Activated T-helper 2 cell treated with anti-CD3 and anti-CD28 coated beads, Interferon-gamma antibody, Interleukin-2, Interleukin-4, amounts not matched to agents 10 μg/mL and 5 μg/mL and 100 μg/mL, durations not matched to agents 14 hours and 24 hours and 36 hours (primary cell): ENCODE data around the gene PLAAT3. TPM values are rescaled to one million over a fixed set of nuclear protein-coding genes. Genes with fewer than 3 reads are reported as not detected.
"Not testable (repeated sequence)": the region's sequence is repeated elsewhere in the genome, so short reads cannot be mapped to it uniquely, and the experiment has no call there.

Experiments
- DNase-seq: peaks from one replicate; pipeline ENCODE4 v3.0.0; 2021; ENCODE audit warnings: low spot score
- H3K27ac Mint-ChIP-seq: one replicate; pipeline ENCODE4 v1.8.0; 2021; ENCODE audit warnings: mixed read lengths
- H3K27me3 Mint-ChIP-seq: one replicate; pipeline ENCODE4 v1.8.0; 2021; ENCODE audit warnings: low read depth, mixed read lengths
- H3K36me3 Mint-ChIP-seq: one replicate; pipeline ENCODE4 v1.8.0; 2021; ENCODE audit warnings: low read depth, mixed read lengths
- H3K4me1 Mint-ChIP-seq: one replicate; pipeline ENCODE4 v1.8.0; 2021; ENCODE audit warnings: low read depth, mixed read lengths
- H3K4me3 Mint-ChIP-seq: one replicate; pipeline ENCODE4 v1.8.0; 2021; ENCODE audit warnings: low read depth, mild to moderate bottlenecking, moderate library complexity, mixed read lengths
- H3K9me3 Mint-ChIP-seq: one replicate; pipeline ENCODE4 v1.8.0; 2021; ENCODE audit warnings: mixed read lengths
- intact Hi-C: fragments of 100-400 bp; cut with micrococcal nuclease; formaldehyde crosslinking; loops from one replicate; pipeline ENCODE4 v1.15.1; 2023
- total RNA-seq: library from RNA; stranded (reverse); gene quantifications from 2 replicates; pipeline ENCODE4 v1.2.3, GENCODE V29; 2022

PLAAT3 gene
- total RNA-seq, 1 donor from 2014 or later = 15.2 TPM

DNA sequence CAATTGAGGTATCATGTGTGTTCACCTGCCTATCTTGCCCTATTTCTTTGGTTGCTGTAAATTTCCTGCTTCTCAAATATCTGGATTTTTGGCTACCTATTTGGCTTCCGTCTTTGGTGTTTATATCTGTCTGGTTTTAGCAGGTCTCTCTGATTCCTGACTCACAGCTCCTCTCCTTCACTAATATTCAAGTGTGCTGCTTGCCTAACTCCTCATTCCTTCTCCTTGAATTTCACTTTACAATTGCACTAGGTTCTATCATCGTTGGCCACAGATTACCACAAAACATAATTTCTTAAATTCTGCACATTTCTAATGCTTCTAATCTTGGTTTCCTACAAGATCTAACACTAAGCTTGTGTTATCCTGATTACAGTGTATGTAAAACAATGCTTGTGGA, 71.7 kb downstream of the PLAAT3 start:
- Mint-ChIP-seq H3K4me1 (peaks cover 11% of the 10 kb centered on the region), H3K36me3 (peaks cover 49% of the 10 kb centered on the region)
- H3K4me3 Mint-ChIP-seq, intact Hi-C loops, H3K27me3 Mint-ChIP-seq, H3K27ac Mint-ChIP-seq, DNase-seq, H3K9me3 Mint-ChIP-seq: not testable (repeated sequence)

DNA sequence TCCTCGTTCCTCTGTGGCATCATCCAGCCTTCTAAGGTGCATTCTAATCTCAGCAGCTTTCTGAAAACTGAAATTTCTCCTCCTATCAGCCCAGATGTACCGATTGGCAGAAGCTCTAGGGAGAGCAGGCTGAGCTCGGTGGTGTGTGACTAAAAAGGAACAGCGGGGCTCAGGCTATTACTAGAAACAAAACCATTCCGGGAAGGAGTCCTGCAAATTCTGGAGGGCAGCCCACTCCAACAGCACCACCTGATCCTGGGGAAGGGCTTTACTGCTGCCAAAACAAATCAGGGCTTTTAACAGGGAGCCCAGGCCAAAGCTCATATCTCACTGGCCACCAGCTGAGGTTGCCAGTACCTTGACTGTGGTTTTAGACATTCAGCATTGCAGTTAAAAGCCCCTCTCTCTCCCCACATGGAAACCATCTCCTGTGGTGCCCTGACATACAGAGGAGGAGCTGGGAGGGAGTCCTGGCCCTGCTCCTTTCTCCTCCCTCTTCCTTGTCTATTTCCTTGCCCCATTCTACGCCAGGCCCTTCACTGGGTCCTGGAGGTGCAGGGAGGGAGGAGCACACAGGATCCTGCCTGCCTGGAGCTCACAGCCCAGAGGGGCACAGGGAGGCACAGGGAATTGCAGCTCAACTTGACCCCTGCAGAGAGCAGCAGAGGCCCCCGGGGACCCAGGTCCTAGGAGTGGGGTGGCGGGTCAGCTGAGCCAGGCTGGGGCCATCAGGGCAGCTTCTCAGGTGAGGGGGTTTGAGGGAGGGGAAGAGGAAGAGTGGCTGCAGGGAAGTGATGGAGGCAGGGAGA, 76.7 kb downstream of the PLAAT3 start:
- intact Hi-C loops = loop anchor here (2.0 to 10.0 kb wide), 5 partner anchors 47 to 135 kb away; partner anchors contain the start of genes ATL3, PLAAT3 and PLAAT5
- DNase-seq = no peak
- Mint-ChIP-seq H3K27me3 (peaks cover 2% of the 10 kb centered on the region), H3K27ac (peak overlapping the region; percentile 74), H3K4me3 (peak overlapping the region; percentile 80), H3K9me3 (no peaks in the 10 kb centered on the region), H3K4me1 (peaks cover 58% of the 10 kb centered on the region), H3K36me3 (peaks cover 9% of the 10 kb centered on the region)

DNA sequence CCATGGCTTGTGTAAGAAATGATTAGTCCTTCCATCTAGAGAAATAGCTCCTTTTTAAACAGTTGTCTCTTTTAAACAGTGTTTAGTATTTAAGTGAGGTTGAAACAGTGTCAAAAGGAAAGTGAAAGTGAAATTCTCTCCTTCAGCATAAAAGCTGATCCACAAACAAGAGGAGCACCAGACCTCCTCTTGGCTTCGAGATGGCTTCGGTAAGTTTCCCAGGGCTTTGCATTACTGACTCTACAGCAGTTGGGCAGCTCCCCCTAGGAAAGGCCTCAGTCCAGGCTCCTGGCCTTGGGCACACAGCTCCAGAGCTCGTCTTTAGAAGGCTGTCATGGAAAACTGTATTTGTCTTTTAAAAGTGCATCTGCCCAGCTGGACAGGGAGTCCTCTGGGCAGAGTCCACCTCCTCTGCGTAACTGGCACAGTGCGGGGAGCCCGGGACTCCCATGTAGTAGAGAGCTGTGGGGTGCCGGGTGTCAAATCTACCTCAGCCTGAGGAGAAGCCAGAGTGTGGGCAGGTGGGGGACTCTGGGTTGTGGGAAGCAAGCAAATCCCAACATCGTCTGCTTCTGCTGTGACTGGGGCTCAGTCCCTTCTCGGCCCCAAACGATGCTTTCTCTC, 77.5 kb downstream of the PLAAT3 start, which contains the start of gene PLAAT4:
TSS of gene PLAAT4 (plus strand) at position 140 of the 624 bp plus-strand sequence. CDS start at position 201, 61 bp downstream.
- intact Hi-C loops = loop anchor here (1.0 to 10.0 kb wide), 6 partner anchors 28 to 136 kb away; partner anchors contain the start of genes ATL3, PLAAT3 and PLAAT5
- H3K4me1 Mint-ChIP-seq = peaks cover 62% of the 10 kb centered on the region

DNA sequence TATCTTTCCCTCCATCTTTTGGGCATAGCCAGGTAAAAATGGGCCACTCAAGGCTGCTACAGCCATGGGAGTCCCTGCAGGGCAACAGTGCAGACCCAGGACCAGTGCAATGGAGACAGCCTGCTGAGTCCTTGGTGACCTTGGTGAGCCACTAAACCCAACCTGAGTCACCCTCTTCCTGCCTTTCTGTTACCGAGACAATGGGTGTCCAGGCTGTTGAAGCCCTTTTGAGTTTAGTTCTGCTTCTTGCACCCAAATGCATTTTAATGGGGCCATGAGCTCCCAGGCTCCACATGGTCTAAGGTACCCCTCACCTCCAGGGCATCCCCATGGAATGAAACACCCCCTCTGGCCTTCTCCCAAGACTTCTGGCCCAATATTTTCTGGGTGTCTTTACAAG, 78.5 kb downstream of the PLAAT3 start:
- intact Hi-C loops = loop anchor here (1.0 to 10.0 kb wide), 7 partner anchors 29 to 137 kb away; partner anchors contain the start of genes ATL3, PLAAT3 and PLAAT5
- Mint-ChIP-seq H3K36me3 (peaks cover 5% of the 10 kb centered on the region), H3K27ac (peak overlapping the region; percentile 74), H3K27me3 (no peaks in the 10 kb centered on the region), H3K9me3 (no peaks in the 10 kb centered on the region), H3K4me3 (peak overlapping the region; percentile 80), H3K4me1 (peaks cover 69% of the 10 kb centered on the region)
- DNase-seq = peak; percentile 34

More for the DNA sequence above, 77.5 kb downstream of the PLAAT3 start, which contains the start of gene PLAAT4:
- DNase-seq = peak; percentile 32
- H3K27me3 Mint-ChIP-seq = no peaks in the 10 kb centered on the region
- peaks cover 5% of the 10 kb centered on the region for H3K36me3 Mint-ChIP-seq
- peak within 1 kb of the TSS; percentile 80 for H3K4me3 Mint-ChIP-seq
- no peaks in the 10 kb centered on the region for H3K9me3 Mint-ChIP-seq
- H3K27ac Mint-ChIP-seq = peak within 1 kb of the TSS; percentile 74

DNA sequence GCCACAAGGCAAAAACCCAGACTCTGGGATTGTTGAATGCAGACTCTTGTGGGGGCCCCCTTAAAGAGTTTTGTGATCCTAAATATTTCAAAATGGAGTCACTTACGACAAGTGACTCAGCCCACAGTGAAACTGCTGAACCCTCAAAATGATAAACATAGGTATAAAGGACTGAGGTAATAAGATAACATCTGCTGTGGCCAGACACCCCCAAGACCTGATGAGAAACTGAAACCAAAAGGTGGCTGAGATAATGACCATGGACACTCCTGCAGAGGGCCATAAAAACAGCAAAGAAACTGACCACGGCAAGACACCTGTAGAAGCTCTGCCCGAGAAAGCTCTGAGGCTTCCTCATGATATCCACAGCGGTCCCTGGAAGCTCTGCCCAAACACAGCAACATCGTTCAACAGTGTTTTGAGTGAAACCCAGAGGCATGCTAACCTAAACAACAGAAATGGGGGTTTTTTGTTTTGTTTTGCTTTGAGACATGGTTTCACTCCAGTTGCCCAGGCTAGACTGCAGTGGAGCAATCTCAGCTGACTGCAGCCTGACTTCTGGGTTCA, 79.3 kb downstream of the PLAAT3 start:
- Mint-ChIP-seq H3K36me3 (peaks cover 5% of the 10 kb centered on the region), H3K9me3 (no peaks in the 10 kb centered on the region)
- intact Hi-C loops = loop anchor here (1.0 to 10.0 kb wide), 5 partner anchors 32 to 137 kb away; partner anchors contain the start of genes ATL3 and PLAAT3

DNA sequence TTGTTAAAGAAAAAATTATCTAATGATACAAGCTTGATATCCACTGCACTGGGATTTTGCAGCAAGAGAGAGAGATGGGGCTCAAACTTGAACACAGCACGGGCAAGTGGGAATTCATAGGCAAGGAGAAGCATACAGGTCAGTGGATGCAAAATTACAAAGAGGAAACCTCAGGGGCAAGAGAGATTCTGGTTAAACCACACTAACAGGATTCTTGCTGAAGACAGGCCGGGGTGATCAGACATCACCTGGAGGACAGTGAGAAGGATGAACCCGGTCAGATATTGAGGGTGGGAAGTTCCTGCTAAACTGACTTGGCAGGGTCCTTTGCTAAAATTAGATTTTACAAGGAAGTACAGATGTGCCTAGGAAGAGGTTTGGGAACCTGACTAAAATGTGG, 80.2 kb downstream of the PLAAT3 start:
- no peak for DNase-seq
- no peaks in the 10 kb centered on the region for H3K27me3 Mint-ChIP-seq
- H3K4me3 Mint-ChIP-seq = no peak overlapping the region
- peaks cover 80% of the 10 kb centered on the region for H3K4me1 Mint-ChIP-seq
- H3K27ac Mint-ChIP-seq = no peak overlapping the region
- intact Hi-C loops = loop anchor here (10.0 kb wide), 1 partner anchor 101 kb away; no protein-coding TSS in a partner anchor
- H3K9me3 Mint-ChIP-seq = no peaks in the 10 kb centered on the region
- peaks cover 4% of the 10 kb centered on the region for H3K36me3 Mint-ChIP-seq

More for the DNA sequence above, 79.3 kb downstream of the PLAAT3 start:
- peak overlapping the region; percentile 74 for H3K27ac Mint-ChIP-seq
- H3K4me1 Mint-ChIP-seq = peaks cover 72% of the 10 kb centered on the region
- no peaks in the 10 kb centered on the region for H3K27me3 Mint-ChIP-seq
- no peak overlapping the region for H3K4me3 Mint-ChIP-seq
- peak; percentile 16 for DNase-seq

DNA sequence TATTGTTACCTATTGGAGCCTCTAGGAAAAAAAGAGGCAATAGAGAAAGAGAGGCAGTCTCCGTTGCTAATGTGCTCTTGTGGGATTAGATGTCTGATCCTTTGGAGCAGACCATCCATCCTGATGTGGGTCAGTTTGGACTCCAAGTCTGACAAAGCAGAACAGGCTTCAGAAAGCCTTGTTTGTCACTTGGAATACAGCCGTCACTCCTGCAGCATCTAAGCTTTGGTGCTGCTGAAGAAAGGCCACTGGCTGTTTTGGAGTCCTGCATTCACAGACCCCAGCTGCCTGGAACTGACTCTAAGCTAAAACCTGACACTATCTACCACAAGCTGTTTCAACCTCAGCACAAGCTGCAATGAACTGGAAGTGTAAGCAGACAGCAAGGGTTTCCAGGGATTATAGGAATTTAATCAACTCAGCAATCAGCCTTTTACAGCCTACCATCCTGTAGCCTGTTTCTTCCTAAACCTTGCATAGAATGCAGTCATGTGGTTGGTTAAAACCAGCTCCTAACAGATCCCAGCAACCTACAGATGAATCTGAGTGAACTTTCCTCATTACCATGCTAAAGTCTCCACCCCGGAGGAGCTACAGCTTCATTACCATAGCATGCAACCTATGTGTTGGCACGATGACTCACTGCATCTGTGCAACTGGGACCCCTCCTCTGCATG, 81.3 kb downstream of the PLAAT3 start:
- Mint-ChIP-seq H3K36me3 (no peaks in the 10 kb centered on the region), H3K9me3 (no peaks in the 10 kb centered on the region), H3K4me3 (no peak overlapping the region), H3K27me3 (no peaks in the 10 kb centered on the region), H3K4me1 (peaks cover 79% of the 10 kb centered on the region), H3K27ac (no peak overlapping the region)
- no peak for DNase-seq
- intact Hi-C loops = loop anchor here (10.0 kb wide), 1 partner anchor 102 kb away; no protein-coding TSS in a partner anchor

DNA sequence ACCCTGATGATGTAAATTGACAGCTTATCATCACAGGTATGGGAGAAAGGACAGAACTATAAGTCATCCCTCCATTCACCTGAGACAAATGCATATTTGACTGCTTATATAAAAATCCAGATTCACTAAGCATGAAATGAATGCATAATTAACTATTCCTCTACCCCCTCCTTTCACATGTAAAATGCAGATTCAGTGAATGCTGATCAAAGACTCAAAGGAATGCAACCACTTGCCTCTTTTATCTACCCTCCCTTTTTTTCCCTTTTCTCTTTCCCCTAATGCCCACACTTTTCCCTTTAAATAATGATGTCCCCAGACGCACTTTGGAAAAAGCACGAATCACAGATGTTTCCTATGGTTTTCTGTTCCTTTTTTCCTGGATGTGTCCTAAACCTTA, 82.1 kb downstream of the PLAAT3 start:
- H3K36me3 Mint-ChIP-seq = no peaks in the 10 kb centered on the region
- no peaks in the 10 kb centered on the region for H3K9me3 Mint-ChIP-seq
- intact Hi-C loops = loop anchor here (10.0 kb wide), 1 partner anchor 103 kb away; no protein-coding TSS in a partner anchor
- peak overlapping the region; percentile 1 for H3K27ac Mint-ChIP-seq
- no peak for DNase-seq
- no peaks in the 10 kb centered on the region for H3K27me3 Mint-ChIP-seq
- peak overlapping the region; percentile 19 for H3K4me3 Mint-ChIP-seq
- peaks cover 71% of the 10 kb centered on the region for H3K4me1 Mint-ChIP-seq

DNA sequence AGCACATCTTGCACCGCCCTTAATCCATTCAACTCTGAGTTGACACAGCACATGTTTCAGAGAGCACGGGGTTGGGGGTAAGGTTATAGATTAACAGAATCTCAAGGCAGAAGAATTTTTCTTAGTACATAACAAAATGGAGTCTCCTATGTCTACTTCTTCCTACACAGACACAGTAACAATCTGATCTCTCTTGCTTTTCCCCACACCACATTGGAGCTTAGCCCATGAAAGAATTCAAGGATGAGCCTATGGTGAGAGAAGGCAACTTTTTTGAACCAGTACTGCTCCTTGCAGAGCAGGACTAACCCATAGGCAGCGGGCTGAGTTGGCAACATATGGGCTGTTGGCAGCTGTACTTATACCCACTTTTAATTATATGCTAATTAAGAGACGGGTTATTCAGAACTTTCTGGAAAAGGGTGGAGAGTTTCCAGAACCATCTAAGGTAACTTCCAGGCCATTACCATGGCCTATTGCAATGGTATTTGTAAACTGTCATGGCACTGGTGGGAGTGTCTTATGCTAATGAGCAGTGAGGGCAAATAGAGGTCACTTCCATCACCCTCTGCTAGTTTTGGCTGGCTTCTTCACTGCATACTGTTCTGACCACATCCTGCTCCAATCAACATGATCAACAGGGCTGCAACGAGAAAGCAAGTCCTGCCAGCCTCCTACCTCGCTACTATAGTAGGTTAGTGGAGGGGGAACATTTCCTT, 83.0 kb downstream of the PLAAT3 start:
- not testable (repeated sequence) for H3K9me3 Mint-ChIP-seq, H3K27me3 Mint-ChIP-seq, H3K36me3 Mint-ChIP-seq
- DNase-seq = peak; percentile 70
- Mint-ChIP-seq H3K4me1 (peaks cover 62% of the 10 kb centered on the region), H3K27ac (peak overlapping the region; percentile 69), H3K4me3 (peak overlapping the region; percentile 23)
- intact Hi-C loops = loop anchor here (1.0 to 10.0 kb wide), 3 partner anchors 22 to 104 kb away; no protein-coding TSS in a partner anchor

DNA sequence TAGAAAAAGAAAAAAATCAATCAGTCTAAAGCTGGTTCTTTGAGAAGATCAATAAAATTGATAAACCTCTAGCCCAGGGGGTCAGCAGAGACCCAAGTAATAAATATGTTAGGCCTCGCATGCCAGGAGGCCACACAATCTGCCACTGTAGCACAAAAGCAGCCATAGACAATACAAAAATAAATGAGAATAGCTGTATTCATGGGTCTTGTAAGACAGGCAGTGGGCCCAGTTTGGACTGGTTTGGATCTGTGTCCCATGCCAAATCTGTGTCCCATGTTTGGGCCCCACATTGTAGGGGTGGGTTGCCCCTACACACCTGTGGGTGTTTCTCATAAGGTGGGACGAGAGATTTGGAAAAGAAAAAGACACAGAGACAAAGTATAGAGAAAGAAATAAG, 84.2 kb downstream of the PLAAT3 start:
- Mint-ChIP-seq H3K36me3 (no peaks in the 10 kb centered on the region), H3K27me3 (peaks cover 1% of the 10 kb centered on the region), H3K4me3 (no peak overlapping the region), H3K27ac (no peak overlapping the region), H3K9me3 (no peaks in the 10 kb centered on the region), H3K4me1 (peaks cover 51% of the 10 kb centered on the region)
- intact Hi-C loops = loop anchor here (10.0 kb wide), 1 partner anchor 105 kb away; no protein-coding TSS in a partner anchor
- no peak for DNase-seq

DNA sequence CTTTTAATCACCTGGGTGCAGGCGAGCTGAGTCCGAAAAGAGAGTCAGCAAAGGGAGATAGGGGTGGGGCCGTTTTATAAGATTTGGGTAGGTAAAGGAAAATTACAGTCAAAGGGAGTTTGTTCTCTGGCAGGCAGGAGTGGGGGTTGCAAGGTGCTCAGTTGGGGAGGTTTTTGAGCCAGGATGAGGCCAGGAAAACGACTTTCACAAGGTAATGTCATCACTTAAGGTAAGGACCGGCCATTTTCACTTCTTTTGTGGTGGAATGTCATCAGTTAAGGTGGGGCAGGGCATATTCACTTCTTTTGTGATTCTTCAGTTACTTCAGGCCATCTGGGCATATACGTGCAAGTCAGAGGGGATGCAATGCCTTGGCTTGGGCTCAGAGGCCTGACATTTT, 84.9 kb downstream of the PLAAT3 start:
- H3K36me3 Mint-ChIP-seq, H3K27me3 Mint-ChIP-seq, intact Hi-C loops, H3K27ac Mint-ChIP-seq, H3K9me3 Mint-ChIP-seq, DNase-seq, H3K4me3 Mint-ChIP-seq: not testable (repeated sequence)
- H3K4me1 Mint-ChIP-seq = peaks cover 46% of the 10 kb centered on the region
